SK-N-SH treated with all-trans-retinoic acid at 6 μM for 48 hours (cell line): ENCODE results near the gene KIAA1549.

Experiments used
- ESRRG ChIP-seq: fragments of 250-450 bp; sonication (Bioruptor Pico); IDR thresholded peaks from 2 replicates; pipeline ENCODE4 v1.6.1; 2021; ENCODE audit warnings: mild to moderate bottlenecking
- GLIS3 ChIP-seq: fragments of 250-450 bp; sonication (Bioruptor Pico); IDR thresholded peaks from 2 replicates; pipeline ENCODE4 v1.5.0; 2020; ENCODE audit warnings: mild to moderate bottlenecking, moderate library complexity
- SNAI2 ChIP-seq: fragments of 250-450 bp; sonication (Bioruptor Pico); IDR thresholded peaks from 2 replicates; pipeline ENCODE4 v1.5.0; 2020; ENCODE audit warnings: mild to moderate bottlenecking, moderate library complexity
- TF ChIP-seq, protein P1 (sequence below): fragments of 250-450 bp; sonication (Bioruptor Pico); IDR thresholded peaks from 2 replicates; pipeline ENCODE4 v1.5.1; 2020; ENCODE audit warnings: low read depth, mild to moderate bottlenecking, moderate library complexity
- TF ChIP-seq, protein P2 (sequence below): fragments of 250-450 bp; sonication (Bioruptor Pico); IDR thresholded peaks from 2 replicates; pipeline ENCODE4 v1.8.0; 2020; ENCODE audit warnings: mild to moderate bottlenecking, moderate library complexity, borderline replicate concordance

DNA sequence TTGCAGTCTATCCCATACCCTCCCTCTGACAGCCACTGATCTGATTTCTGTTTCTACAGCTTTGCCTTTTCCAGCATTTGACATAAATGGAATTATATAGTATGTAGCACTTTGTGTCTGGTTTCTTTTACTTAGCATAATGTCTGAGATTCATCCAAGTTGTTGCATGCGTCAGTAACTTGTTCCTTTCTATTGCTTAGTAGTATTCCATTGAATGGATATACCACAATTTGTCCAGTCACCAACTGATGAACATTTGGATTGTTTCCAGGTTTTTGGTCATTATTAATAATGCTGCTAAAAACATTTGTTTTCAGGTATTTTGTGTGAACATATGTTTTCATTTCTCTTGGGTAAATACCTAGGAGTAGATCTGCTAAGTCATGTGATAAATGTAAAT, 6.5 kb upstream of the KIAA1549 start:
- no peak for TF ChIP-seq SNAI2 (CRISPR knock-in tag)
- TF ChIP-seq GLIS3 = no peak
- TF ChIP-seq, protein P1, sequence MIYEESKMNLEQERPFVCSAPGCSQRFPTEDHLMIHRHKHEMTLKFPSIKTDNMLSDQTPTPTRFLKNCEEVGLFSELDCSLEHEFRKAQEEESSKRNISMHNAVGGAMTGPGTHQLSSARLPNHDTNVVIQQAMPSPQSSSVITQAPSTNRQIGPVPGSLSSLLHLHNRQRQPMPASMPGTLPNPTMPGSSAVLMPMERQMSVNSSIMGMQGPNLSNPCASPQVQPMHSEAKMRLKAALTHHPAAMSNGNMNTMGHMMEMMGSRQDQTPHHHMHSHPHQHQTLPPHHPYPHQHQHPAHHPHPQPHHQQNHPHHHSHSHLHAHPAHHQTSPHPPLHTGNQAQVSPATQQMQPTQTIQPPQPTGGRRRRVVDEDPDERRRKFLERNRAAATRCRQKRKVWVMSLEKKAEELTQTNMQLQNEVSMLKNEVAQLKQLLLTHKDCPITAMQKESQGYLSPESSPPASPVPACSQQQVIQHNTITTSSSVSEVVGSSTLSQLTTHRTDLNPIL (CRISPR knock-in tag) = no peak
- TF ChIP-seq, protein P2, sequence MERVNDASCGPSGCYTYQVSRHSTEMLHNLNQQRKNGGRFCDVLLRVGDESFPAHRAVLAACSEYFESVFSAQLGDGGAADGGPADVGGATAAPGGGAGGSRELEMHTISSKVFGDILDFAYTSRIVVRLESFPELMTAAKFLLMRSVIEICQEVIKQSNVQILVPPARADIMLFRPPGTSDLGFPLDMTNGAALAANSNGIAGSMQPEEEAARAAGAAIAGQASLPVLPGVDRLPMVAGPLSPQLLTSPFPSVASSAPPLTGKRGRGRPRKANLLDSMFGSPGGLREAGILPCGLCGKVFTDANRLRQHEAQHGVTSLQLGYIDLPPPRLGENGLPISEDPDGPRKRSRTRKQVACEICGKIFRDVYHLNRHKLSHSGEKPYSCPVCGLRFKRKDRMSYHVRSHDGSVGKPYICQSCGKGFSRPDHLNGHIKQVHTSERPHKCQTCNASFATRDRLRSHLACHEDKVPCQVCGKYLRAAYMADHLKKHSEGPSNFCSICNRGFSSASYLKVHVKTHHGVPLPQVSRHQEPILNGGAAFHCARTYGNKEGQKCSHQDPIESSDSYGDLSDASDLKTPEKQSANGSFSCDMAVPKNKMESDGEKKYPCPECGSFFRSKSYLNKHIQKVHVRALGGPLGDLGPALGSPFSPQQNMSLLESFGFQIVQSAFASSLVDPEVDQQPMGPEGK (CRISPR knock-in tag) = no peak
- no peak for TF ChIP-seq ESRRG (CRISPR knock-in tag)
